HEK293 (cell line): ENCODE results near the gene HOXA11.

Experiments
- CTCF ChIA-PET: fragments of 350-600 bp; formaldehyde crosslinking; extraction: SDS; loops from one replicate; lab custom pipeline; 2021; ENCODE audit warnings: antibody characterized with exemption; lab: Yijun Ruan, JAX
- POLR2A ChIA-PET: fragments of 300-600 bp; formaldehyde crosslinking; extraction: SDS; loops from one replicate; lab custom pipeline; 2020; ENCODE audit warnings: antibody characterized with exemption, inconsistent platforms; lab: Yijun Ruan, JAX
- H3K27ac ChIP-seq: fragments of 200-500 bp; sonication (Bioruptor generic); 2 replicates; pipeline ENCODE4 v1.5.1; 2014; ENCODE audit warnings: low read depth, low read length, control low read depth, inconsistent platforms; ENCODE audit errors: extremely low read depth
- H3K36me3 ChIP-seq, 2 experiments: fragments of 200-500 bp in 1 of 2; sonication (Bioruptor generic) in 1 of 2; 1 replicate in 1 of 2; 2 replicates in 1 of 2; pipeline ENCODE4 v1.5.1; 2014 to 2017; ENCODE audit warnings: inconsistent platforms in 2 of 2, low read length in 2 of 2; ENCODE audit not compliant: control insufficient read depth in 2 of 2, insufficient read depth in 1 of 2
- H3K4me1 ChIP-seq: fragments of 200-500 bp; sonication (Bioruptor generic); 2 replicates; pipeline ENCODE4 v1.5.1; 2014; ENCODE audit warnings: mild to moderate bottlenecking, low read length, inconsistent platforms; ENCODE audit not compliant: control insufficient read depth, insufficient read depth
- H3K4me3 ChIP-seq: 2 replicates; pipeline ENCODE4 v1.5.1; 2011; ENCODE audit warnings: low read depth, mild to moderate bottlenecking, control low read depth, low read length, moderate library complexity
- H3K9me3 ChIP-seq: fragments of 200-500 bp; sonication (Bioruptor generic); 2 replicates; pipeline ENCODE4 v1.5.1; 2014; ENCODE audit warnings: low read depth, low read length, inconsistent platforms; ENCODE audit not compliant: control insufficient read depth, insufficient read depth
- GLI2 ChIP-seq: fragments of 450-650 bp; formaldehyde crosslinking; IDR thresholded peaks from 2 replicates; pipeline ENCODE4; 2017; ENCODE audit warnings: missing biosample characterization, missing genetic modification characterization, low read depth, borderline replicate concordance
- GLIS1 ChIP-seq: fragments of 450-650 bp; formaldehyde crosslinking; IDR thresholded peaks from 2 replicates; pipeline ENCODE4 v1.5.1; 2016; ENCODE audit warnings: missing biosample characterization, missing genetic modification characterization
- IKZF3 ChIP-seq: fragments of 450-650 bp; IDR thresholded peaks from 2 replicates; pipeline ENCODE4 v1.5.0; 2018; ENCODE audit warnings: missing biosample characterization, mild to moderate bottlenecking, missing genetic modification characterization, moderate library complexity
- MZF1 ChIP-seq: fragments of 450-650 bp; formaldehyde crosslinking; IDR thresholded peaks from 2 replicates; pipeline ENCODE4 v1.5.1; 2017; ENCODE audit warnings: missing biosample characterization, missing genetic modification characterization, borderline replicate concordance
- PRDM1 ChIP-seq: fragments of 450-650 bp; formaldehyde crosslinking; IDR thresholded peaks from 2 replicates; pipeline ENCODE4; 2016; ENCODE audit warnings: missing biosample characterization, missing genetic modification characterization
- PRDM6 ChIP-seq: fragments of 450-650 bp; formaldehyde crosslinking; IDR thresholded peaks from 2 replicates; pipeline ENCODE4 v1.5.1; 2017; ENCODE audit warnings: missing biosample characterization, missing genetic modification characterization
- SCRT1 ChIP-seq: fragments of 450-650 bp; formaldehyde crosslinking; IDR thresholded peaks from 2 replicates; pipeline ENCODE4 v1.5.1; 2016; ENCODE audit warnings: missing biosample characterization, missing genetic modification characterization, borderline replicate concordance
- YY2 ChIP-seq: fragments of 450-650 bp; formaldehyde crosslinking; IDR thresholded peaks from 2 replicates; pipeline ENCODE4 v1.5.1; 2016; ENCODE audit warnings: missing biosample characterization, missing genetic modification characterization
- ZBTB20 ChIP-seq: fragments of 450-650 bp; formaldehyde crosslinking; IDR thresholded peaks from 2 replicates; pipeline ENCODE4 v1.5.1; 2016; ENCODE audit warnings: missing biosample characterization, missing genetic modification characterization
- ZBTB21 ChIP-seq: fragments of 450-650 bp; formaldehyde crosslinking; IDR thresholded peaks from 2 replicates; pipeline ENCODE4 v1.5.1; 2017; ENCODE audit warnings: missing biosample characterization, missing genetic modification characterization
- ZBTB44 ChIP-seq: fragments of 450-650 bp; IDR thresholded peaks from 2 replicates; pipeline ENCODE4 v1.5.1; 2018; ENCODE audit warnings: missing biosample characterization, mild to moderate bottlenecking, missing genetic modification characterization
- ZBTB48 ChIP-seq: fragments of 450-650 bp; formaldehyde crosslinking; IDR thresholded peaks from 2 replicates; pipeline ENCODE4 v1.5.1; 2016; ENCODE audit warnings: missing biosample characterization, missing genetic modification characterization
- ZIC2 ChIP-seq: fragments of 450-650 bp; formaldehyde crosslinking; IDR thresholded peaks from 2 replicates; pipeline ENCODE4 v1.5.1; 2016; ENCODE audit warnings: missing biosample characterization, missing genetic modification characterization
- ZNF138 ChIP-seq: fragments of 450-650 bp; formaldehyde crosslinking; IDR thresholded peaks from 2 replicates; pipeline ENCODE4 v1.5.1; 2016; ENCODE audit warnings: missing biosample characterization, missing genetic modification characterization, borderline replicate concordance
- ZNF324 ChIP-seq: fragments of 450-650 bp; formaldehyde crosslinking; IDR thresholded peaks from 2 replicates; pipeline ENCODE4 v1.5.1; 2016; ENCODE audit warnings: missing biosample characterization, missing genetic modification characterization
- ZNF398 ChIP-seq: fragments of 450-650 bp; formaldehyde crosslinking; IDR thresholded peaks from 2 replicates; pipeline ENCODE4 v1.5.1; 2017; ENCODE audit warnings: missing biosample characterization, missing genetic modification characterization
- ZNF501 ChIP-seq: fragments of 450-650 bp; formaldehyde crosslinking; IDR thresholded peaks from 2 replicates; pipeline ENCODE4 v1.5.1; 2016; ENCODE audit warnings: missing biosample characterization, missing genetic modification characterization
- ZNF530 ChIP-seq: fragments of 450-650 bp; formaldehyde crosslinking; IDR thresholded peaks from 2 replicates; pipeline ENCODE4 v1.5.1; 2016; ENCODE audit warnings: low read depth, missing biosample characterization, missing genetic modification characterization
- ZNF561 ChIP-seq: fragments of 450-650 bp; IDR thresholded peaks from 2 replicates; pipeline ENCODE4 v1.5.1; 2018; ENCODE audit warnings: missing biosample characterization, missing genetic modification characterization, borderline replicate concordance
- ZNF626 ChIP-seq: fragments of 450-650 bp; sonication (Bioruptor Pico); formaldehyde crosslinking; IDR thresholded peaks from 2 replicates; pipeline ENCODE4 v1.5.1; 2018; ENCODE audit warnings: missing biosample characterization, missing genetic modification characterization, inconsistent platforms
- ZNF654 ChIP-seq: fragments of 450-650 bp; formaldehyde crosslinking; IDR thresholded peaks from 2 replicates; pipeline ENCODE4 v1.5.1; 2016; ENCODE audit warnings: low read depth, missing biosample characterization, missing genetic modification characterization
- ZNF658 ChIP-seq: fragments of 450-650 bp; formaldehyde crosslinking; IDR thresholded peaks from 2 replicates; pipeline ENCODE4; 2016; ENCODE audit warnings: missing biosample characterization, missing genetic modification characterization
- ZNF664 ChIP-seq: fragments of 450-650 bp; formaldehyde crosslinking; IDR thresholded peaks from 2 replicates; pipeline ENCODE4 v1.5.1; 2016; ENCODE audit warnings: missing biosample characterization, missing genetic modification characterization
- ZNF670 ChIP-seq: fragments of 450-650 bp; formaldehyde crosslinking; IDR thresholded peaks from 2 replicates; pipeline ENCODE4 v1.5.1; 2016; ENCODE audit warnings: missing biosample characterization, missing genetic modification characterization, low read depth
- ZNF76 ChIP-seq: fragments of 450-650 bp; formaldehyde crosslinking; IDR thresholded peaks from 2 replicates; pipeline ENCODE4; 2016; ENCODE audit warnings: low read depth, missing biosample characterization, missing genetic modification characterization, borderline replicate concordance
- ZXDB ChIP-seq: fragments of 450-650 bp; formaldehyde crosslinking; IDR thresholded peaks from 2 replicates; pipeline ENCODE4 v1.5.1; 2016; ENCODE audit warnings: missing biosample characterization, missing genetic modification characterization
- TF ChIP-seq, protein P1 (sequence below): fragments of 450-650 bp; formaldehyde crosslinking; IDR thresholded peaks from 2 replicates; pipeline ENCODE4 v1.5.1; 2017; ENCODE audit warnings: missing biosample characterization, missing genetic modification characterization

HOXA11 gene

GRCh38 chr7:27180431-27181420 lies 4.3 kb downstream of the HOXA11 start (continued):
- TF ChIP-seq ZNF324 (tag by site-specific recombination) (no peak), ZNF530 (no peak), YY2 (tag by site-specific recombination) (no peak), ZBTB20 (tag by site-specific recombination) (peak; percentile 28), ZNF76 (tag by site-specific recombination) (no peak), ZNF626 (no peak), ZBTB21 (tag by site-specific recombination) (no peak), SCRT1 (tag by site-specific recombination) (no peak), GLIS1 (tag by site-specific recombination) (peak; percentile 20), ZNF658 (no peak), ZNF138 (tag by site-specific recombination) (no peak), IKZF3 (tag by site-specific recombination) (peak; percentile 56; the same call in 1 of the 2 replicates), ZNF398 (tag by site-specific recombination) (peak; percentile 48; the same call in 1 of the 2 replicates)
- TF ChIP-seq, all 188 proteins: peak for 10

DNA sequence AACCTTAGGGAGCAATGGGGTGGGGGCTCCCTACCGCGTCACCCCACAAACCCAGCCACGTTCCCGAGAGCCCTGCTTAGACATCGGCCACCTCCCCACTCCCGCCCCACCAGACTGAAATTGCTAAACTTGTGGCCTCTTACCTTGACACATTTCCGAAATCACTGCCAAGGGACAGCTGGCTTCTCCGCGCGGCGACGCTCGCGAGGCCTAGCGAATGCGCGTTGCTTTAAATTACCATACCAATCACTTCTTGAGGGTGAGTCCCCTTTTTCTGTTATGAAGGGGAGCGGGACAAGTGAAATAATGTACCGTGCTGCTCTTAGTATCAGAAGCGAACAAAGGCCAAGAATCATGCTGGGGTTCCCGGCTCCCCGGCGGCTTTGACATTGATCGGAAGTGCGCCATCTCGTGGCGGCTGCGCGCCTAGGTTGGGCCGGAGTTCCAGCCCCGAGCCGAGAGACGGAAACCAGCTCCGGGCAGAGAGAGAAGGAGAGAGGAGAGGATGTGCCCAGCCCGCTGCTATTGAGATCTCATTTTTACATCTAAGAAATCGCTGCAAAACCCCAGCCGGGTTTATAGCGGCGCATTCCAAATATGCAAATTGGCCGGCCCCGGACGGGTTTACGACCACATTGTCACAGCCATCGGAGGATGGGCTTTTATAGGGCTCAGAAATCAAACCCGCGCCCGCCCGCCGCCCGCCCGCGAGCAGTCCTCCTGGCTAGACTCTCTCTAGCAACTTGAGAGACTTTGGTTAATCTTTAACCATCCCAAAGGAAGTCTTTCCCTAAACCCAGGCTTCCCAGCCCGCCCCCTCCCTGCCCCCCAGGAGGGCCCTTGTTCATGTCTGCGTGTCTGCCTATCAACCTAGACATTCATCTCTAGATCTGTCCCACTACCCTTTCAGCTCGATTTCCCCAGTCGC lies 5.3 kb downstream of the HOXA11 start:
- ChIA-PET CTCF (interaction anchor here (0.5 to 3.7 kb wide), 14 partner anchors 9 to 1395 kb away, joined by 3 to 15 read pairs (median 4); no protein-coding TSS in a partner anchor), POLR2A (interaction anchor here (0.5 to 3.4 kb wide), 18 partner anchors 10 to 1317 kb away, joined by 3 to 62 read pairs (median 6); partner anchors contain the start of genes HOXA5, HOXA6, HOXA7 and HOXA9)
- Histone ChIP-seq H3K4me3 (peak overlapping the region; percentile 76), H3K4me1 (peaks cover 36% of the 10 kb centered on the region), H3K36me3 (peaks cover 0 to 10% of the 10 kb centered on the region in 2 experiments; a peak in 2 of 3 replicates), H3K9me3 (no peaks in the 10 kb centered on the region), H3K27ac (peak overlapping the region; percentile 99)
- peak; percentile 57; the same call in 1 of the 2 replicates for TF ChIP-seq ZBTB48 (tag by site-specific recombination)
- peak; percentile 44; the same call in 1 of the 2 replicates for TF ChIP-seq ZBTB44 (tag by site-specific recombination)
- TF ChIP-seq ZNF654 (tag by site-specific recombination): peak; percentile 48
- peak; percentile 54 for TF ChIP-seq GLIS1 (tag by site-specific recombination)
- TF ChIP-seq ZNF664 (tag by site-specific recombination): no peak
- TF ChIP-seq PRDM1: peak; percentile 31; the same call in 1 of the 2 replicates
- peak; percentile 46; the same call in 1 of the 2 replicates for TF ChIP-seq ZXDB (tag by site-specific recombination)
- TF ChIP-seq PRDM6: peak; percentile 78
- TF ChIP-seq, protein P1, sequence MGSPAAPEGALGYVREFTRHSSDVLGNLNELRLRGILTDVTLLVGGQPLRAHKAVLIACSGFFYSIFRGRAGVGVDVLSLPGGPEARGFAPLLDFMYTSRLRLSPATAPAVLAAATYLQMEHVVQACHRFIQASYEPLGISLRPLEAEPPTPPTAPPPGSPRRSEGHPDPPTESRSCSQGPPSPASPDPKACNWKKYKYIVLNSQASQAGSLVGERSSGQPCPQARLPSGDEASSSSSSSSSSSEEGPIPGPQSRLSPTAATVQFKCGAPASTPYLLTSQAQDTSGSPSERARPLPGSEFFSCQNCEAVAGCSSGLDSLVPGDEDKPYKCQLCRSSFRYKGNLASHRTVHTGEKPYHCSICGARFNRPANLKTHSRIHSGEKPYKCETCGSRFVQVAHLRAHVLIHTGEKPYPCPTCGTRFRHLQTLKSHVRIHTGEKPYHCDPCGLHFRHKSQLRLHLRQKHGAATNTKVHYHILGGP: no peak
- peak; percentile 92 for TF ChIP-seq MZF1 (tag by site-specific recombination)
- TF ChIP-seq ZNF670 (tag by site-specific recombination): no peak
- no peak for TF ChIP-seq GLI2
- TF ChIP-seq ZIC2 (tag by site-specific recombination): peak; percentile 62
- 0 out of 2 replicates have a peak, but pooled peaks have one; percentile 55 for TF ChIP-seq ZNF501 (tag by site-specific recombination)
- TF ChIP-seq ZNF561: 0 out of 2 replicates have a peak, but pooled peaks have one; percentile 18
